Measurements from ENCODE around the gene RPS21. TPM values are rescaled to one million over a fixed set of nuclear protein-coding genes. Genes with fewer than 3 reads are reported as not detected.
A peak's percentile ranks its signal among the peaks of the same experiment; 100 is the strongest.

The RPS21 gene
- total and polyA plus RNA-seq, 8 donors = 239 to 7,615 (median 2,549) TPM

DNA sequence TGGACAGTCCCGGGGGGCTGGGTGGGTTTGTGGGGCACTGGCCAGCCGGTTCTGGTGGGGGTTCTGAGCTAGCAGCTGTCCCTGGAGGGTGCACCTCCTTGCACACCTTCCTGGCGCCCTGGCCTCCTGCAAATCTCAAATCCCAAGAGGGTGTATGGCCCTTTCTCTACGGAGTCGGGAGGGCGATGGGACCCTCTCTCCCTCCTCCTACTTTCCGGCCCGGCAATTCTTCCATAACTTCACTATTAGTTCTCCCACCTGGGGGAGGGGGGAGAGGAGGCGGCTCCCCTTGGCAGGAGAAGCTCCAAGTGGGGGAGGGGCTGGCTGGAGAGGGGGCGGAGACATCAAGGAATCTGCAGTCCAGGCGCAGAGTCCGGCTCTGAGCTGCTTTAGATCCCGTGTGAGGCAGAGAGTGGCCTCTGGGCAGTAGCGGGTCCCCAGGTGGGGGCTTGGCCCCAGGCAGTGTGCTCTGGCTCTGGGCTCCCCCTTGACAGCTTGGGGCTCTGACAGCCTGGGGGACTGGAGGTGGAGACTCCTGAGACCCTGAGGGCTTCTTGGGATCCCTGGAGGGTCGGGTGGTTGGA lies 18.4 kb upstream of the RPS21 start:
- 7 to 16% (median 15%) methylated on average over 11 to 15 of the region's 15 CpGs for WGBS, 5 donors
- peaks cover 0 to 54% (median 20%) of the 10 kb centered on the region in 3 donors for H3K27me3 ChIP-seq
- H3K4me1 ChIP-seq = peaks cover 69 to 88% (median 81%) of the 10 kb centered on the region in 4 donors
- peak; percentile 47 to 80 for DNase-seq
- H3K36me3 ChIP-seq = no peaks in the 10 kb centered on the region
- peak overlapping the region; percentile 60 to 92 (median 89) for H3K27ac ChIP-seq
- H3K9me3 ChIP-seq = no peaks in the 10 kb centered on the region
- TF ChIP-seq, protein P1, sequence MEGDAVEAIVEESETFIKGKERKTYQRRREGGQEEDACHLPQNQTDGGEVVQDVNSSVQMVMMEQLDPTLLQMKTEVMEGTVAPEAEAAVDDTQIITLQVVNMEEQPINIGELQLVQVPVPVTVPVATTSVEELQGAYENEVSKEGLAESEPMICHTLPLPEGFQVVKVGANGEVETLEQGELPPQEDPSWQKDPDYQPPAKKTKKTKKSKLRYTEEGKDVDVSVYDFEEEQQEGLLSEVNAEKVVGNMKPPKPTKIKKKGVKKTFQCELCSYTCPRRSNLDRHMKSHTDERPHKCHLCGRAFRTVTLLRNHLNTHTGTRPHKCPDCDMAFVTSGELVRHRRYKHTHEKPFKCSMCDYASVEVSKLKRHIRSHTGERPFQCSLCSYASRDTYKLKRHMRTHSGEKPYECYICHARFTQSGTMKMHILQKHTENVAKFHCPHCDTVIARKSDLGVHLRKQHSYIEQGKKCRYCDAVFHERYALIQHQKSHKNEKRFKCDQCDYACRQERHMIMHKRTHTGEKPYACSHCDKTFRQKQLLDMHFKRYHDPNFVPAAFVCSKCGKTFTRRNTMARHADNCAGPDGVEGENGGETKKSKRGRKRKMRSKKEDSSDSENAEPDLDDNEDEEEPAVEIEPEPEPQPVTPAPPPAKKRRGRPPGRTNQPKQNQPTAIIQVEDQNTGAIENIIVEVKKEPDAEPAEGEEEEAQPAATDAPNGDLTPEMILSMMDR (IDR thresholded peaks at IDR 0.05) = no peak
- no peak for TF ChIP-seq EP300 (IDR thresholded peaks at IDR 0.05)
- no peak for TF ChIP-seq POLR2A (IDR thresholded peaks at IDR 0.05)
- no peak for TF ChIP-seq POLR2AphosphoS5 (IDR thresholded peaks at IDR 0.05)
- intact Hi-C loops (cut with DNase I; ENCODE audit: low total_unique reads) = no loop called here
- H3K4me3 ChIP-seq = peak overlapping the region; percentile 67 to 90 (median 77)

DNA sequence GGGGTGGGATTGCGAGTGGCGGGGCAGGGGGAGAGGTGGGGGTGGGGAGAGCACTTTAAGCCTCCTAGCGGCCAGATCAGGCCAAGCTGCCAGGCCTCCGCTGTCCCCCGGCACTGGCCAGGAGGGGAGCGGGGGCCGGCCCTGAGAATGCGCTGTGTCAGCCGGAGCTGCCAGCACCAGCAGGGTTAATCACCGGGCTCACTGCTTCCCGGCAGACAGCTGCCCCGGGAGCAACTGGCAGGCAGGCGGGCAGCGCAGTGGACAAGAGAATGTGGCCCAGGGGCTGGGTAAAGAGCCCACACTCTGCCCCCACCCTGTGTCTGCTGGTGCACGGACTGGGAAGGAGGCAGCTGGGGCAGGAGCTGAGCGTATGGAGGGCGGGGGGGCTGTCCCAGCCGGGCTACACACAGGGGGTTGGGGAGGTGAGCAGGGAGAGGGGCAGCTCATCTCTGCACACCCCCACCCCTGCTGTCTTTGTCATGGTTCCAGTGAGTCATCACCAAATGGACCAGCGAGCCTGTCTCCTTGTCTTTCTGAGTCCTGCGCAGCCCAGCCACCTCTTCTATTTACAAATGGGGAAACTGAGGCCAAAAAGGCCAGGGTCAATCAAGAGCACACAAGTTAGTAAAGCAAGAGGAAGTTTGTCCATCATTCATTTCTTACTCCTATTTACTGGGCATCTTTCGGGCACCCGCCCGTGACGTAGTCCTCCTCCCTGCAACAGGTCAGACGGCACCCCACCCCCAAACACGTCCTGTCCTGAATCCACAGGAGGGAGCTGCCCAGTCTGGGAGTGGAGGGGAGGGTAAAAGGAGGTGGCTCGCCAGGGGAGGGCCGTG lies 17.7 kb upstream of the RPS21 start:
- Histone ChIP-seq H3K4me1 (peaks cover 63 to 86% (median 77%) of the 10 kb centered on the region in 4 donors), H3K4me3 (peak overlapping the region; percentile 67 to 90 (median 77)), H3K27me3 (peaks cover 0 to 54% (median 20%) of the 10 kb centered on the region in 3 donors)

DNA sequence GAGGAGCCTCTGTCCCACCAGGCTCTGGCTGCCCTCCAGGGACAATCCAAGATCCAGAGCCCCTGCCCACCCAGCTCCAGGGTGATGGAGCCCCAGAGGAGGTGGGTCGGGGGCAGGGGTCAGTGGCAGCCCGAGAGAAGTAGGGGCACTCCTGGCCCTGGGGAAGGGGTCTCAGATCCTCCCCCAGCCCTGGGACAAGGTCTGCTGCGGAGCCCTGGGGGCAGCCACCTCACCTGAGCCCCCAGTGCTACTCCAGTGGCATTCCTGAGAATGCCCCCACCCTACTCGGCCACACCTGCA lies 17.1 kb upstream of the RPS21 start:
- peaks cover 63 to 86% (median 77%) of the 10 kb centered on the region in 4 donors for H3K4me1 ChIP-seq
- H3K27me3 ChIP-seq = peaks cover 0 to 54% (median 20%) of the 10 kb centered on the region in 3 donors
- peak overlapping the region in 4 of 5 donors; percentile 53 to 92 (median 86) for H3K27ac ChIP-seq
- 33 to 71% (median 62%) methylated on average over 1 to 4 of the region's 4 CpGs for WGBS, 5 donors
- DNase-seq = no peak
- intact Hi-C loops (cut with DNase I; ENCODE audit: low total_unique reads) = no loop called here
- no peak overlapping the region for H3K4me3 ChIP-seq
- no peak for TF ChIP-seq POLR2AphosphoS5 (IDR thresholded peaks at IDR 0.05)
- TF ChIP-seq, protein P1 (IDR thresholded peaks at IDR 0.05) = no peak
- no peak for TF ChIP-seq EP300 (IDR thresholded peaks at IDR 0.05)
- no peak for TF ChIP-seq POLR2A (IDR thresholded peaks at IDR 0.05)
- H3K9me3 ChIP-seq = no peaks in the 10 kb centered on the region
- H3K36me3 ChIP-seq = no peaks in the 10 kb centered on the region

More for the DNA sequence above, 17.7 kb upstream of the RPS21 start:
- H3K36me3 ChIP-seq = no peaks in the 10 kb centered on the region
- intact Hi-C loops (cut with DNase I; ENCODE audit: low total_unique reads) = no loop called here
- peak overlapping the region in 4 of 5 donors; percentile 82 to 92 (median 90) for H3K27ac ChIP-seq
- no peaks in the 10 kb centered on the region for H3K9me3 ChIP-seq
- 23 to 35% (median 25%) methylated on average over 12 to 28 of the region's 28 CpGs for WGBS, 5 donors
- TF ChIP-seq, protein P1 (IDR thresholded peaks at IDR 0.05) = peak in 3 of 7 experiments; percentile 20 to 52 (median 46)
- TF ChIP-seq EP300 (IDR thresholded peaks at IDR 0.05) (no peak), POLR2AphosphoS5 (IDR thresholded peaks at IDR 0.05) (no peak), POLR2A (IDR thresholded peaks at IDR 0.05) (no peak)
- DNase-seq = peak in 1 of 2 donors; percentile 79

DNA sequence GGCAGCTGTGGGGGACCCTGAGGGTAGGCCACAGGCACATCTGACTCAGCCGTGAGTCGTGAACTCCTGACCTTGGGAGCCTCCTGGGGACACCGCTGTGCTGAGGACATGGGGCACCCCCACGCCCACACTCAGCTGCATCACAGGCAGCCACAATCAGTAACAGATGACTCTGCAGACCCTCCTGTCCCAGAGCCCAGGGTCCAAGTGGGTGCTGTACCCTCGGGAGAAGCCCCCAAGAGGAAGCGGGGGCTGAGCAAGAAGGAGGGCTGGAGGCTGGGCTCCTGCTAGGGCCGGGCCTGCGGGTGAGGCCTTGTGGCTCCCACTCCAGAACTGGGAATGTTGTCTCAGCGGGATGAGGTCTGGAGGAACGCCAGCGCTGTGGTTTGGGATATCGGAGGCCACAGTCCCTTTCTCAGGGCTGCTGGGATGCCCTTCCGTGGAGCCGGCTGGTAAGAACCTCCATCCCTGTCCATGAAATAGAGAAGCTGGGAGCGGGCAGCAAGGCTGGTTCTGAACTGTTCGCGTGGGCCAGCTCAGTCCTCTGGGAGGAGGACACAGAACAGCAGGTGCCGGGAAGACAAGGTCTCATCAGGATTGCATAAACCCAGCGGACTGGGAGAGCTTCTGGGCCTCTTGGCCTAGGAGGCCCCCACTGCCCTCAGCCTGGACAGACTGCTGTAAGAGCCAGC lies 16.6 kb upstream of the RPS21 start:
- peak; percentile 49 to 58 for DNase-seq
- Histone ChIP-seq H3K4me3 (no peak overlapping the region), H3K36me3 (no peaks in the 10 kb centered on the region), H3K27ac (peak overlapping the region in 4 of 5 donors; percentile 53 to 92 (median 86)), H3K4me1 (peaks cover 63 to 86% (median 77%) of the 10 kb centered on the region in 4 donors), H3K9me3 (no peaks in the 10 kb centered on the region), H3K27me3 (peaks cover 0 to 54% (median 20%) of the 10 kb centered on the region in 3 donors)
- TF ChIP-seq, protein P1 (IDR thresholded peaks at IDR 0.05) = no peak
- 33 to 53% (median 50%) methylated on average over 6 to 19 of the region's 19 CpGs for WGBS, 5 donors
- intact Hi-C loops (cut with DNase I; ENCODE audit: low total_unique reads) = no loop called here
